NK-92 (cell line): ENCODE data around the gene ARCN1.

Experiments used
- DNase-seq: peaks from one replicate; lab custom pipeline; 2025; ENCODE audit not compliant: unreplicated experiment; lab: John Stamatoyannopoulos, UW

The ARCN1 gene

DNA sequence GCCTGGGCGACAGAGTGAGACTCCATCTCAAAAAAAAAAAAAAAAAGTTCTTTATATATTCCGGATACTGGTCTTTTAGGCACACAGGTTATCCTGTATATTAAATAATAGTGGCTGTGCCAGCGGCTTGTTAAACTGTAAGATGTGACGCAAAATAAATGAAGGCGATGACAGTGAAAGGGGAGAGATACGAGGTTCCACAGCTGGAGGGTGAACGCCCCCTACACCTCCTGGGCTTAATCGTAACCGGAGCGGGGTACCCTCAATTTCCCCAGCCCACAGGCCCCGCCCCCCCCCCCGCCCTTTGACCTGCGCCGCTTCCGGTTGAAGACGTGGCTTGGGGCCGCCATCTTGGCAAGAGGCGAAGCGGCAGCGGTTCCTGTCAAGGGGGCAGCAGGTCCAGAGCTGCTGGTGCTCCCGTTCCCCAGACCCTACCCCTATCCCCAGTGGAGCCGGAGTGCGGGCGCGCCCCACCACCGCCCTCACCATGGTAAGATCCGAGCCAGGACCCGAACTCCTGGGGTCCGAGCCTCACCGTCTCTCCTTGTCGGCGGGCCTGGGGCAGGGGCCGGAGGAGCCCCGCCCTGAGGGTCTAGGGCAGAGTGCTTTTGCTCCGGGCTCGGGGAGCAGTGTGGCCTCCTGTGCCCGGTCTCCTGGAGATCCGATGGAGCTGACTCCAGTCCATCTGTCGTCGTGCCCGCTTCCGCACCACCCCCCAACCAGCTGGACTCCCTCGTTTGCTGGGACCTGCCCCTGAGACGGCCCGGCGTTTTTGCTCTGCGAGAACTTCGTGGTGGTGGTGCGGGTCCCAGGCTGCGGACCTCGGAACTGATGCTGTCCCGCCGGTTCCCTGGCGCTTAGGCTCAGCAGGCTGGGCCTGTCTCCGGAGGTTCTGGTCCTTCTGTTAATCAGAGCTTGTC is at the start of gene ARCN1:
Gene ARCN1, plus strand, starts transcription at position 349 of the 920 bp plus-strand sequence. Its CDS starts 139 bp downstream, at position 488.
- DNase-seq, result peak; percentile 16

DNA sequence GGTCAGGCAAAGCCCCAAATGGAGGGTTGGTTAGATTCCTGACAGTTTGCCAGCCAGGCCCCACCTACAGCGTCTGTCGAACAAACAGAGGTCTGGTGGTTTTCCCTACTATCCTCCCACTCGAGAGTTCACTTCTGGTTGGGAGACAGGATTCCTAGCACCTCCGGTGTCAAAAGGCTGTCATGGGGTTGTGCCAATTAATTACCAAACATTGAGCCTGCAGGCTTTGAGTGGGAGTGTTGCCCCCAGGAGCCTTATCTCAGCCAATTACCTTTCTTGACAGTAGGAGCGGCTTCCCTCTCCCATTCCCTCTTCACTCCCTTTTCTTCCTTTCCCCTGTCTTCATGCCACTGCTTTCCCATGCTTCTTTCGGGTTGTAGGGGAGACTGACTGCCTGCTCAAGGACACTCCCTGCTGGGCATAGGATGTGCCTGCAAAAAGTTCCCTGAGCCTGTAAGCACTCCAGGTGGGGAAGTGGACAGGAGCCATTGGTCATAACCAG is 49.6 kb upstream of the ARCN1 start:
- no peak for DNase-seq

GRCh38 chr11:118524356-118524755 is 47.9 kb upstream of the ARCN1 start:
- DNase-seq, result no peak

DNA sequence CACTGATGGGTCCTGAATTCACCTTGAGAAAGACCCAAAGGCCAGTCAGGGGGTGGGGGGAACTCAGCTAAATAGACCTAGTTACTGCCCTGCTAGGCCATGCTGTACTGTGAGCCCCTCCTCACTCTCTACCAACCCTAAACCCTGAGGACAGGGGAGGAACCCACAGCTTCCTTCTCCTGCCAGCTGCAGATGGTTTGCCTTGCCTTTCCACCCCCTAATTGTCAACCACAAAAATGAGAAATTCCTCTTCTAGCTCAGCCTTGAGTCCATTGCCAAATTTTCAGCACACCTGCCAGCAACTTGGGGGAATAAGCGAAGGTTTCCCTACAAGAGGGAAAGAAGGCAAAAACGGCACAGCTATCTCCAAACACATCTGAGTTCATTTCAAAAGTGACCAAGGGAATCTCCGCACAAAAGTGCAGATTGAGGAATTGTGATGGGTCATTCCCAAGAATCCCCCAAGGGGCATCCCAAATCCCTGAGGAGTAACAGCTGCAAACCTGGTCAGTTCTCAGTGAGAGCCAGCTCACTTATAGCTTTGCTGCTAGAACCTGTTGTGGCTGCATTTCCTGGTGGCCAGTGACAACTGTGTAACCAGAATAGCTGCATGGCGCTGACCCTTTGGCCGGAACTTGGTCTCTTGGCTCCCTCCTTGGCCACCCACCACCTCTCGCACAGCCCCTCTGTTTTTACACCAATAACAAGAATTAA is 47.3 kb upstream of the ARCN1 start:
- DNase-seq, result no peak

- no peak for DNase-seq
Observed at GRCh38 chr11:118526688-118527087, 45.5 kb upstream of the ARCN1 start.

DNA sequence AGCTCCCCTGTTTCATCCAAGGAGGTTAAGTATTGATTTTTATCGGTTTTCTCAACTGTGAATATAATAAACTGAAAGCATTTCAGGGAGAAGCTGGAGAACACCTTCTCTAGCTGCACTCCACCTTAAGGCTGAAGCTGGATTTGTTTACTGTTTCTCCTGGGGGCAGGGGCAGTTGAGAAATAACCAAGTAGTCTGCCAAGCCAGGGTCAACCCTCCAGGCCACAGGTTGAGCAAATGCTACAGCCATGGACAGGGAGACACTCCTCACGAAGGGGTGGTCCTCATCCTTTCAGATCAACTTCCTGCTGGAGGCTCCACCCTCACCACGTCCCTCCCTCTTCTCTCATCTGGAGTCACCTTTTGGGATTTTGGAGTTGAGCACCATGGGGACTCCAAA is 45.1 kb upstream of the ARCN1 start, which contains the start of gene TTC36:
Gene TTC36, plus strand, starts transcription at position 366 of the 400 bp plus-strand sequence. Its CDS starts 21 bp downstream, at position 387.
- DNase-seq, result no peak

- no peak for DNase-seq
Observed at GRCh38 chr11:118528511-118528910, 43.7 kb upstream of the ARCN1 start.

DNA sequence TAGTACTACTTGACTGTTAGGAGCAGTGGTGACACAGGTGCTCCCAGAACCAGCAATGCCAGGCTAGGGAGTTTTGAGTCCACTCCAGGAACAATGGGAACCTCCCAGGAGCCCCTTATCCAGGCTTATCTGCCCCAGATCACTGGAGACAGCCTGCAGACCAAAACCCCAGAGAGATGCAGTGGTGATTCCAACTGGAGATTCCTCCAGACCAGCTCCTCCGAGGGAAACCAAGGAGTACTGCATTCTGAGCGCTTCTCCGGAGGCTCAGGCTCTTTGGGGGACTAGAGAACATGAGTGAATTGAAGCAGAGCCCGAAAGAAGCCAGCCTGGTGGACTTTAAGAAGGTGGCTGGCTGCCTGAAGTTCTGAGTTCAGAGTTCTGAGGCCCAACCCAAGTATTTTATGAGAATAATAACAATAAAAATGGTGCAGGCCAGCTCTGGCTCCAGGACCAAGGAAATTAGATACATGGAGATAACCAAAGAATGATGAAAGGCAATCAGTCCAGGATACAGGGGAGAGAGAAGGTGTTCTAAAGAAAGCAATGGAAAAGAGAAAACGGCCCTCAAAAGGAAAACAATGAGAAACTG is 42.5 kb upstream of the ARCN1 start:
- no peak for DNase-seq

DNA sequence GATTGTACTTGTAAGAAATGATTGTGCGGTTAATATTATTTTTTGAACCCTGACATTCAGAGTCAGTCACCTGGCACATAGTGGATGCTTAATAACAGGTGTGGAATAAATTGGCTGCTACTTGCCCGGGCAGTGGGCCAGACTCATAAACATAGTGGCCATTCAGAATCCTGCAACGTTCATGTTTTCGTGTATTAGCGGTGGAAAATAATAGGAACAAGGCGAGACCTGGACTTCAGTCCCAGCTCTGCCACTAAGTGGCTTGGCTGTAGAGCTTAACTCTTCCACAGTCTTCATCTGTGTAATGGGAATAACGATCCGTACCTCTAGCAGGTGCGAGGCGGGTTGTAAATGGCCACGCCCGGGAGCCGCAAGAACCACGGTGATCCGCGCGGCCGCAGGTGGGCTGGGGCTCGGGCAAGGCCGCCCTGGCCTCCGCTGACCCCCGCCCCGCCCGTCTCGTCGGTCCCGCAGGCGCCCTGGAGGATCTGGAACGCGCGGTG is 42.0 kb upstream of the ARCN1 start:
- DNase-seq, result no peak

DNA sequence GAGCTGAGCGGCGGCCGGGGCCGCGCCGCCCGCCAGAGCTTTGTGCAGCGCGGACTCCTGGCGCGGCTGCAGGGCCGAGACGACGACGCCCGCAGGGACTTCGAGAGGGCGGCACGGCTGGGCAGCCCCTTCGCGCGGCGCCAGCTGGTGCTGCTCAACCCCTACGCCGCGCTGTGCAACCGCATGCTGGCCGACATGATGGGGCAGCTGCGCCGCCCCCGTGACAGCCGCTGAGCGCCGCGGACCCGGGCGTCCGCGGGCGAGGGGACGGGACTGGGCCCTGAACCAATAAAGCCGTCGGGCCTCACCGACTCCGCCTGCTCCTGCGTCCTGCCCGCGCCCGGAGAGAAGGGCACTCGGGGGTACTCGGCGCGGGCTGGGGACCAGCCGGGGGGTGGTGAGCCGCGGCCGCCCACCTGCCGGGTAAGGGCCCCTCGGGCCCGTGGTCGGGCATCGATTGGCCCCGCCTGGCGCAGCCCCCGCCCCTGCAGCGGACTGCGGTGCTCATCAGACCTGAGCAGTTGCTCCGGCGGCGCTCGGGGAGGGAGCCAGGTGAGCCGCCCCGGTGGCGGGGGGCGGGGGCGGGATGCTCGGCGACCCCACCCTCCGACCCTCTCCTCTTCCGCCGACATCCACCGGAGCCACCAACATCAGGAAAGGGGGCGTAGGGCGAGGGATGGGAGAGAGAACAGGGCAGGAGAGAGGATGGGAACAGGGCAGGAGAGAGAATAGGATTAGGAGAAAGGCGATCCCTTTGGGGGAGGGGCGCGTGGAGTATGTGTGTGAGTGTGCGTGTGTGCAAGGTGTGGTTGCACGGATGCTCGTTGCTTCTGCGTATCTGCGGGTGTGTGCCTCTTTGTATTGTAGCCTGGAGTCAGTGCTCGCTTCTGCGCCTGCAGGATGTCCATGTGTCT is 41.3 kb upstream of the ARCN1 start, which contains the start of gene TMEM25:
Gene TMEM25, plus strand, starts transcription at position 510 of the 914 bp plus-strand sequence. CDS start 610 bp downstream, outside the sequence.
- no peak for DNase-seq

GRCh38 chr11:118531597-118532084 is 40.6 kb upstream of the ARCN1 start:
- DNase-seq, result no peak

DNA sequence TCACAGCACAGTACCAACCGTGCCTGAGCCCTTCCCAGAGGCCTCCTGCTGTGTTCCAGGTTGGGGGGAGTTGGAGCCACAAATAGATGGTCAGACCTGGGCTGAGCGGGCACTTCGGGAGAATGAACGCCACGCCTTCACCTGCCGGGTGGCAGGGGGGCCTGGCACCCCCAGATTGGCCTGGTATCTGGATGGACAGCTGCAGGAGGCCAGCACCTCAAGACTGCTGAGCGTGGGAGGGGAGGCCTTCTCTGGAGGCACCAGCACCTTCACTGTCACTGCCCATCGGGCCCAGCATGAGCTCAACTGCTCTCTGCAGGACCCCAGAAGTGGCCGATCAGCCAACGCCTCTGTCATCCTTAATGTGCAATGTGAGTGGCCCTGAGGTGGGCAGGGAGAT is 40.1 kb upstream of the ARCN1 start:
- no peak for DNase-seq

DNA sequence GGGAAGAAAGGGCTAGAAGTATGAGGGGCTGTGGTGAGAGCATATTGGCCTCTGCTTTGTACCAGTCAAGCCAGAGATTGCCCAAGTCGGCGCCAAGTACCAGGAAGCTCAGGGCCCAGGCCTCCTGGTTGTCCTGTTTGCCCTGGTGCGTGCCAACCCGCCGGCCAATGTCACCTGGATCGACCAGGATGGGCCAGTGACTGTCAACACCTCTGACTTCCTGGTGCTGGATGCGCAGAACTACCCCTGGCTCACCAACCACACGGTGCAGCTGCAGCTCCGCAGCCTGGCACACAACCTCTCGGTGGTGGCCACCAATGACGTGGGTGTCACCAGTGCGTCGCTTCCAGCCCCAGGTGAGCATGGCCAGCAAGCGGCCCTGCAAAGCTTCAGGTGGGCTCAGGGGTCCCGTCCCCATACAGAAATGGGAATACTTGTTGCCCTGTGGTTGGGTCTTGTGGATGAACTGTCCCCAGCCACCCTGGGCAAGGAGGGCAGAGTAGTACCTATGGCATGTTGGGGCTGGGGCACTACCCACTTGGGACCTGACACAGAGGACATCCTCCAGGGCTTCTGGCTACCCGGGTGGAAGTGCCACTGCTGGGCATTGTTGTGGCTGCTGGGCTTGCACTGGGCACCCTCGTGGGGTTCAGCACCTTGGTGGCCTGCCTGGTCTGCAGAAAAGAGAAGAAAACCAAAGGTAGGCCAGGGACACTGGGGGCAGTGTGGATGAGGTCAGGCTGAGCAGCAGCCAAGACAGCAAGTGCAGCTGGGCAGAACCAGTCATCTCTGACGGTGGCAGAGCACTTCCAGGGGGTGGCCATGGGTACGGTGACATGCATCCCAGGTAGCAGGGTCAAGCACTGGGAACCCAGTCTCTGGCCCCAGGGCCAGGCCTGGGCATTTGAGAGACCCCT is 39.1 kb upstream of the ARCN1 start:
- DNase-seq, result no peak

- DNase-seq, result no peak
Observed at GRCh38 chr11:118533769-118534729, 38.2 kb upstream of the ARCN1 start.

- no peak for DNase-seq
Observed at GRCh38 chr11:118535261-118535660, 36.9 kb upstream of the ARCN1 start.

GRCh38 chr11:118536726-118537125 is 35.5 kb upstream of the ARCN1 start:
- no peak for DNase-seq

DNA sequence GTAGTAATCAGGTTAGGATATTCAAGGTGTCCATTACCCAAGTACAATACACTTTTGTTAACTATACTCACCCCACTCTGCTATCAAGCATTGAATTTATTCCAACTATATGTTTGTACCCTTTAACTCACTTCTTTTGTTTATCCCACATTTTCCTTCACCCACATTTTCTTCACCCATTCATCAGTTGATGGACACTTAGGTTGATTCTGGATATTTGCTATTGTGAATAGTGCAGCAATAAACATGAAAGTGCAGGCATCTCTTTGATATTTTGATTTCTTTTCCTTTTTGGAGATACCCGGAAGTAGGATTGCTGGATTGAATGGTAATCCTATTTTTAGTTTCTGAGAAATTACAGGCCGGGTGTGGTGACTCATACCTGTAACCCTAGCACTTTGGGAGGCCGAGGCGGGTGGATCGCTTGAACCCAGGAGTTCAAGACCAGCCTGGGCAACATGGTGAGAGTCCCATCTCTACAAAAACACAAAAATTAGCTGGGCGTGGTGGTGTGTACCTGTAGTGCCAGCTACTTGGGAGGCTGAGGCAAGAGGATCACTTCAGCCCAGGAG is 34.7 kb upstream of the ARCN1 start:
- no peak for DNase-seq
